NCI-H774 (cell line): Measurements from ENCODE around the gene TRIO.

Experiments used
- DNase-seq: peaks from one replicate; lab custom pipeline; 2025; lab: John Stamatoyannopoulos, UW

The TRIO gene

DNA sequence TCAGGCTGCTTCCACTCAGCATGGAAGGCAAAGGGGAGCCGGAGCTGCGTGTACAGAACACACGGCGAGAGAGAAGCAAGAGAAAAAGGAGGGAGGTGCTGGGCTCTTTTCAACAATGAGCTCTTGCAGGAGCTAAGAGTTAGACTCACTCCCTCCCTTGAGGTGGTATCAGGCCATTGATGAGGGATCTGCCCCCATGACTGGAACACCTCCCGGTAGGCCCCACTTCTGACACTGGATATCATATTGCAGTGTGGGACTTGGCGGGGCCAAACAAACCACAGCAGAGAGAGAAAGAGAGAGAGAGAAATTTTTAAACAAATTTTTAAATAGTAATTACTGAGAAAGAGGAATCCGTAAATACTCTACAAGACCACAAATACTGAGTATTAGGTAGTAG lies 182.2 kb downstream of the TRIO start:
- no peak for DNase-seq

- DNase-seq: peak; percentile 29
These were observed 183.1 kb downstream of the TRIO start for GRCh38 chr5:14326035-14326903.

GRCh38 chr5:14327624-14328023 lies 184.5 kb downstream of the TRIO start:
- no peak for DNase-seq

GRCh38 chr5:14328144-14328543 lies 185.0 kb downstream of the TRIO start:
- DNase-seq: no peak

- no peak for DNase-seq
These were observed 187.1 kb downstream of the TRIO start for GRCh38 chr5:14330291-14330690.

- no peak for DNase-seq
These were observed 187.7 kb downstream of the TRIO start for GRCh38 chr5:14330729-14331385.

DNA sequence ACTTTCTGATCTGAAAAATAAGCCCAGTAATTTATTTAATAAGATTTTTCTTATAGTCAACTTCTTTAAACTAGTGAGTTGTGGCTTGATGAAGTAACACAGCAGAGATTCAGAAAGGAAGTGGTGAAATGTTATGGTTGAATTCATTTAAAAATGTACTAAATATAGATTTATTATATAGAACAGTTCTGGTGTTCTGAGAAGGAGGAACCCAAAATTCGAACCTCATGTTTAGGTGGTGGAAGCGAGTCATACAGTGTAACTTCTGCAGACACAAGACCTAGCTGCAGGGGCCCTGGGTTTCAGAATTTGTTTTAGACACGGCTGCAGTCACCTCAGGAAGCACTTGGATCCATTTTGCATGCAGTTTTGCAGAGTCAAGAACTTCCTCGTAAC lies 188.2 kb downstream of the TRIO start:
- no peak for DNase-seq

- DNase-seq: no peak
These were observed 189.0 kb downstream of the TRIO start for GRCh38 chr5:14332038-14332631.

- no peak for DNase-seq
These were observed 189.6 kb downstream of the TRIO start for GRCh38 chr5:14332746-14333145.

DNA sequence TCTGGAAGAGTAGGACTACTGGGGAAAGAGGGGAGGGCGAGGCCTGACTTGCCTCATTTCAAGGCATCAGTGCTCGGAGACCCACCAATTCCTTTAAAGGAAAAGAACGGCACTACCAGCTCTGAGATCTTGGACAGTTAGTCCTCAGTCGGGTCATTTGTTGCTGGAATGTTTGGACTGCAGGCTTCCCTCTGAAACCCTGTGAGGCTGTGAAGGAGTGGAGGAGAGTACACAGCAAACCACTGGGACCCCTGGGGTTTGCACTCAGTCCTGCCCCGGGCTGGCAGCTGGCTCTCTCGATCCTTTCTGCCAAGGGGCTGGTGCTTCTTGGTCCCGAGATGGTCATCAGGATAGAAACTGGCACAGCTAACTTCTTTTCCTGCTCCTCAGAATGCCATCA lies 194.5 kb downstream of the TRIO start:
- DNase-seq: no peak

DNA sequence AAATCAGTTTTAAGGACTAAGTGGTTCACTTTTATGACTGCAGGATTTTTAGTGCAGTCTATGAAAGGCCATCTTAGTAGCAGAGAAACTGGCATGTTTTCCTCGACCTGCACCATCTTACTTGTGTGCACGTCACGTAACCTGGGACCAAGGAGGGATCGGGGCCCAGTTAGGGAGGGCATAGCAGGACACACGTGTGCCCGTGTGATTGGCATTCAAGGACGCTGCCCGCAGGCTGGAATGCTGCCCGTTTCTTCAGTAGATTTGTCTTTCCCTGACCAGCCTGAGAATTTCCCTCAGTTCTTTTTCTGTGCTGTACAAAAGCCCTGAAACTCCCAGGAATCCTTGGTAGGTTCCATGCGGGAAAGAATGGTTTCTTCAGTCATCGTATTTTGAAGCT lies 196.3 kb downstream of the TRIO start:
- DNase-seq: no peak

DNA sequence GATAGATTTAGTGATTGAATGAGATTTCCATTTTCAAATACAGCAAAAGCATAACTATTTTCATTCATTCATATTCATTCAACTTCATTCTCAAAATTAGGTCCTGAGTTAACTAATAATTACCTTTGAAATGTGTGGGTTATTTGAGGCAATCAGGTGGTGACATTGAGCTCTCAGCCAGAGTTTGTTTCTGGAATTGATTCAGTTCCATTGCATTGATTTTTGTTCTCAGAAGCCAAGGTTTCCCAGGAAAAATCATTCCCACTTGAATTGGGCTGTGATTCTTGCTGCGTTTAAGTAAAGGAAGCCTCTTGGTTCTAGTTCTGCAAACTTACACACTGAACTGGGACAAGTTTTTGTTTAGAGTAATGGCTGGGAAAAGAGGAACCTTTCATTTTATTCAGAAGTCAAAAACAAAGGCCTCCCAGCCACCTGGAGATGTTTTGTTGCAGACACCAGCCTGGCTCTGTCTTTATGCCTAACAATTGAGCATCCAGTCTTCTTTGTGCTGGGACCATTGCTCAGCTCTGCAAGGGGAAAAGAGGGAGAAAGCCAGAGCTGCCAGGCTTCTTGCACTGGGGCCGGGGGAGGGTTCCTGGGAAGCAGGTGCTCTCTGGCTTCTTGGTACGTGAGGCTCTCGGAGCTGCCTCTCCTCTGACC lies 198.6 kb downstream of the TRIO start:
- no peak for DNase-seq

GRCh38 chr5:14342306-14342705 lies 199.2 kb downstream of the TRIO start:
- no peak for DNase-seq

- DNase-seq: no peak
These were observed 200.2 kb downstream of the TRIO start for GRCh38 chr5:14343376-14343775.

DNA sequence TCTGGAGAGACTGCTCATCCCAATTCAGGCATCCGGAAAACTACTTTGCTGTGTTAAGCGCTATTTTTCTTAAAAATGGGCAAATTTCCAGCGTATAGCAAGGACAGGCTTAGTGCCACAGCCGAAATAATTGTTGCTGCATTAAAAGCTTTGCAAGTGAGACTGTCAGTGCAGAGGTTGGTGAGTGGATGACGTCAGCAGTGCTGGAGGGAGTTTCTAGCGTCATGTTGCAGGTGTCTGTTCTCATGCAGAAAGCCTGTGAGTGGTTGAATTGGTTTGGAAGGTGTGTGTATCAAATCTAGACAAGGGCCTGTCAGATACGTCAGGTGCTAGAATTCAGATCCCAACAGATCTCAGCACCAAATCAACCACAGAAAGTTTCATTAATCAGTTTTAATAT lies 204.4 kb downstream of the TRIO start:
- DNase-seq: no peak

- DNase-seq: no peak
These were observed 205.0 kb downstream of the TRIO start for GRCh38 chr5:14348142-14348541.

- no peak for DNase-seq
These were observed 205.9 kb downstream of the TRIO start for GRCh38 chr5:14349029-14349428.

GRCh38 chr5:14351086-14351661 lies 208.0 kb downstream of the TRIO start:
- no peak for DNase-seq

DNA sequence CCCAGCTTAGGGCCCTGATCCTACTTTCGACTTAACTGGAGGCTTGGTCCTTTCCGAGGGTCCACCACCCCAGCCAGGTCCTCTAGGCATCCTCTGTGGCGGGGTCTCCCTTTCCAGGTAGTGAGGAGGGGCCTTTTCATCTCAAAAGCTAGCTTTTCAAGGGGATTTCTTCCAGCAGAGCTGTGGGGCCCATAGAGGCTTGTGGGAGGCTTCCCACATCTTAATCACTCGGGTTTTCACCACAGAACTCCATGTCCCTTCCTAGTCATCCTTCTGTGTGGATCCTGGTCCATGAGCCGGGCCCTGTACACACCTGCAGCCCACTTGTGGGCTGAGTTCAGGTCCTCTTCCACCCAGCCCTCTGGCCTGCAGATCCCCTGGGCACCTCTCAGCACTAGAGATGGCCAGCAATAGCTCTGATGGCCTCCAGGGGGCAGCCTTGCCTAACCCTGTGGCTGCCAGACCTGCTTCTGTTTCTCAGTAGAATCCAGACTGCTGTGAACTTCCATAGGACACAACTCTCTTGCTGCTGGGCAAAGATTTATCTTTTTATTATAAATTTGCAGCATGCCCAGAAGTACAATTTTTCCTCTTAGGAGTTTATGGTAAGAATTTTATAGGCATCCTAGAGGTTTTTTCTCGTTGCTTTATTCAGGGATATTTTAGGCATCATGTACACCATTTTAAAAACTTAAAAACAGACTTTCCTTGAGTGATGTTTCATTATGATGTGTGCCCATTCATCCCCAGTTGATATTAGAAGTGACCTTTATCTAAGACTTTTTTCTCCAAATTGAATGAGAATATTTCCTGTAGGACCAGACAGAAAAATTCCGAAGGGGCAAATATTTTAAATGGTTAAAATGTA lies 208.9 kb downstream of the TRIO start:
- DNase-seq: peak; percentile 77

- DNase-seq: no peak
These were observed 210.8 kb downstream of the TRIO start for GRCh38 chr5:14353726-14354474.

DNA sequence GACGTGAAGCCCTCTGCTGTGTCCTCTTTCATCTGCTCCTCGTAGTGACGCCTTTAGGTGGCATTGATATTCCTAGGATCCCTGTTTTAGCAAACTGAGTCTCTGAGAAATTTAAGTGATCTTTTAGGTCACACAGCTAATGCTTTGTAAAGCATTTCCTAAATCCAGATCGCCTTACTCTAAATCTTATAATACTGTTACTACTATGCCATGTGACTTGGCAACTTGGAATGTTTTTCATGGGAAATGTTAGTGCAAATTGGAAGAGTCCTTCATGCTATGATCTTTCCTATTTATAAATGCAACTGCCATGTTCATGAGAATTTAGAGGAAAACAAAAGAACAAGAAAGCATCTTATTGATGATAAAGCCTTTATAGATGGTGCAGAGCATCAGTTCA lies 212.2 kb downstream of the TRIO start:
- no peak for DNase-seq
